ENCODE data around the gene GADL1.

The GADL1 gene

GRCh38 chr3:30760040-30760695 is 134.3 kb downstream of the GADL1 start:
- DNase-seq (ENCODE audit: low spot score), result no peak

- no peak for DNase-seq (ENCODE audit: low spot score)
These were observed 138.2 kb downstream of the GADL1 start for GRCh38 chr3:30756218-30756617.

GRCh38 chr3:30754426-30754825 is 140.0 kb downstream of the GADL1 start:
- no peak for DNase-seq (ENCODE audit: low spot score)

- DNase-seq (ENCODE audit: low spot score), result no peak
These were observed 140.7 kb downstream of the GADL1 start for GRCh38 chr3:30753766-30754165.

GRCh38 chr3:30752970-30753369 is 141.5 kb downstream of the GADL1 start:
- no peak for DNase-seq (ENCODE audit: low spot score)

- no peak for DNase-seq (ENCODE audit: low spot score)
These were observed 142.0 kb downstream of the GADL1 start for GRCh38 chr3:30752491-30752890.

GRCh38 chr3:30751610-30752299 is 142.7 kb downstream of the GADL1 start:
- DNase-seq (ENCODE audit: low spot score), result no peak

- no peak for DNase-seq (ENCODE audit: low spot score)
These were observed 143.5 kb downstream of the GADL1 start for GRCh38 chr3:30750967-30751366.

GRCh38 chr3:30749230-30749629 is 145.2 kb downstream of the GADL1 start:
- DNase-seq (ENCODE audit: low spot score), result no peak

GRCh38 chr3:30747771-30748281 is 146.6 kb downstream of the GADL1 start:
- DNase-seq (ENCODE audit: low spot score), result no peak

GRCh38 chr3:30743641-30744317 is 150.7 kb downstream of the GADL1 start:
- DNase-seq (ENCODE audit: low spot score), result no peak

- DNase-seq (ENCODE audit: low spot score), result no peak
These were observed 151.5 kb downstream of the GADL1 start for GRCh38 chr3:30742796-30743619.

GRCh38 chr3:30741889-30742288 is 152.6 kb downstream of the GADL1 start:
- DNase-seq (ENCODE audit: low spot score), result no peak

GRCh38 chr3:30738605-30739004 is 155.9 kb downstream of the GADL1 start:
- DNase-seq (ENCODE audit: low spot score), result no peak

- no peak for DNase-seq (ENCODE audit: low spot score)
These were observed 156.5 kb downstream of the GADL1 start for GRCh38 chr3:30737743-30738499.

- DNase-seq (ENCODE audit: low spot score), result no peak
These were observed 160.8 kb downstream of the GADL1 start for GRCh38 chr3:30733696-30734095.

- DNase-seq (ENCODE audit: low spot score), result no peak
These were observed 161.3 kb downstream of the GADL1 start for GRCh38 chr3:30733209-30733608.

- DNase-seq (ENCODE audit: low spot score), result no peak
These were observed 163.5 kb downstream of the GADL1 start for GRCh38 chr3:30730967-30731366.

GRCh38 chr3:30729936-30730335 is 164.5 kb downstream of the GADL1 start:
- DNase-seq (ENCODE audit: low spot score), result no peak

- DNase-seq (ENCODE audit: low spot score), result no peak
These were observed 164.9 kb downstream of the GADL1 start for GRCh38 chr3:30729512-30729911.

GRCh38 chr3:30728143-30728542 is 166.3 kb downstream of the GADL1 start:
- no peak for DNase-seq (ENCODE audit: low spot score)
